Liver (tissue), 9 donors: ENCODE measurements around the gene TUBA4A. TPM values are rescaled to one million over a fixed set of nuclear protein-coding genes. Genes with fewer than 3 reads are reported as not detected.

Experiments used
- DNase-seq: peaks from one replicate; pipeline ENCODE4 v3.0.0-alpha.2; 2017; ENCODE audit warnings: low spot score
- H3K27ac ChIP-seq, 2 donors: one replicate each; pipeline ENCODE4 v1.7.0; 2013; ENCODE audit warnings: inconsistent platforms in 2 of 2, low read length in 2 of 2, control low read depth in 1 of 2, low read depth in 1 of 2, mild to moderate bottlenecking in 1 of 2
- H3K27me3 ChIP-seq, 4 donors: one replicate each; pipeline versions ENCODE4 v1.6.1 to v1.7.0; 2013; ENCODE audit warnings: low read length in 3 of 4, inconsistent platforms in 1 of 4, mild to moderate bottlenecking in 1 of 4, moderate library complexity in 1 of 4; ENCODE audit not compliant: control insufficient read depth in 4 of 4, insufficient read depth in 4 of 4
- H3K36me3 ChIP-seq, 4 donors: one replicate each; pipeline versions ENCODE4 v1.6.1 to v1.7.0; 2013; ENCODE audit warnings: low read length in 3 of 4, mild to moderate bottlenecking in 3 of 4, low read depth in 1 of 4, moderate library complexity in 1 of 4; ENCODE audit not compliant: control insufficient read depth in 4 of 4, insufficient read depth in 3 of 4
- H3K4me1 ChIP-seq, 4 donors: one replicate each; pipeline versions ENCODE4 v1.6.1 to v1.7.0; 2013; ENCODE audit warnings: low read length in 3 of 4, mild to moderate bottlenecking in 3 of 4, moderate library complexity in 1 of 4; ENCODE audit not compliant: control insufficient read depth in 4 of 4, insufficient read depth in 4 of 4
- H3K4me3 ChIP-seq, 3 donors: one replicate each; pipeline versions ENCODE4 v1.6.1 to v1.7.0; 2013; ENCODE audit warnings: low read length in 3 of 3, control low read depth in 1 of 3, low read depth in 1 of 3, mild to moderate bottlenecking in 1 of 3
- H3K9ac ChIP-seq, 2 donors: one replicate each; pipeline ENCODE4 v1.7.0; 2013; ENCODE audit warnings: low read length in 2 of 2, mild to moderate bottlenecking in 2 of 2, moderate library complexity in 2 of 2, control low read depth in 1 of 2, low read depth in 1 of 2
- H3K9me3 ChIP-seq, 4 donors: one replicate each; pipeline versions ENCODE4 v1.6.1 to v1.7.0; 2013; ENCODE audit warnings: low read length in 3 of 4; ENCODE audit not compliant: control insufficient read depth in 4 of 4
- EGR1 ChIP-seq, 2 donors: IDR thresholded peaks; 2 replicates each; pipeline ENCODE4 v1.6.1; 2016 to 2018; ENCODE audit warnings: antibody characterized with exemption in 2 of 2, low read depth in 2 of 2
- FOXA1 ChIP-seq: IDR thresholded peaks from 2 replicates; pipeline ENCODE4 v1.6.1; 2016; ENCODE audit warnings: antibody characterized with exemption
- FOXA2 ChIP-seq: IDR thresholded peaks from 2 replicates; pipeline ENCODE4 v1.6.1; 2016; ENCODE audit warnings: antibody characterized with exemption
- GABPA ChIP-seq, 2 donors: IDR thresholded peaks in 1 of 2; conservative IDR thresholded peaks in 1 of 2; 2 replicates each; pipeline ENCODE4 v1.6.1; 2016; ENCODE audit warnings: antibody characterized with exemption in 2 of 2, mild to moderate bottlenecking in 1 of 2, moderate library complexity in 1 of 2
- HNF4A ChIP-seq, 2 donors: conservative IDR thresholded peaks; 2 replicates each; pipeline ENCODE4 v1.6.1; 2016; ENCODE audit warnings: antibody characterized with exemption in 2 of 2, mild to moderate bottlenecking in 2 of 2
- HNF4G ChIP-seq: IDR thresholded peaks from 2 replicates; pipeline ENCODE4 v1.6.1; 2016; ENCODE audit warnings: antibody characterized with exemption
- JUND ChIP-seq, 2 donors: IDR thresholded peaks; 2 replicates each; pipeline ENCODE4 v1.6.1; 2016; ENCODE audit warnings: antibody characterized with exemption in 2 of 2
- NR2F2 ChIP-seq: IDR thresholded peaks from 2 replicates; pipeline ENCODE4 v1.6.1; 2016; ENCODE audit warnings: antibody characterized with exemption
- RAD21 ChIP-seq, 2 donors: IDR thresholded peaks; 2 replicates each; pipeline ENCODE4 v1.6.1; 2016; ENCODE audit warnings: antibody characterized with exemption in 2 of 2, mild to moderate bottlenecking in 2 of 2
- RXRA ChIP-seq, 2 donors: IDR thresholded peaks; 2 replicates each; pipeline ENCODE4 v1.6.1; 2017 to 2018; ENCODE audit warnings: antibody characterized with exemption in 2 of 2, mild to moderate bottlenecking in 1 of 2
- SP1 ChIP-seq: IDR thresholded peaks from 2 replicates; pipeline ENCODE4 v1.6.1; 2018; ENCODE audit warnings: antibody characterized with exemption, mild to moderate bottlenecking
- TAF1 ChIP-seq: conservative IDR thresholded peaks from 2 replicates; pipeline ENCODE4 v1.6.1; 2016; ENCODE audit warnings: antibody characterized with exemption, mild to moderate bottlenecking
- YY1 ChIP-seq: IDR thresholded peaks from 2 replicates; pipeline ENCODE4 v1.6.1; 2016; ENCODE audit warnings: antibody characterized with exemption, mild to moderate bottlenecking
- WGBS: extraction: QIAGEN DNeasy Blood & Tissue Kit; methylation state at CpG from one replicate; pipeline ENCODE4 v1.1.7; 2013; 5-methylcytosine and 5-hydroxymethylcytosine counted together
- polyA plus RNA-seq, 2 donors: library from polyadenylated mRNA; stranded (reverse) in 1 of 2; unstranded in 1 of 2; fragments of 200-250 nt in 1 of 2; fragments of >200 nt in 1 of 2; fragmentation: Nextera tagmentation in 1 of 2; extraction: Ambion mirVana in 1 of 2; gene quantifications; one replicate each; pipeline versions ENCODE4 v1.2.1 to v1.2.3, GENCODE V29; 2013 to 2015
- total RNA-seq, 2 donors: library from RNA; depleted of rRNA; stranded (reverse); fragments of >200 nt; gene quantifications; one replicate each; pipeline ENCODE4 v1.2.3, GENCODE V29; 2014
- TF ChIP-seq, protein P1 (sequence below): fragments of 150-350 bp; IDR thresholded peaks from 2 replicates; pipeline ENCODE4 v1.5.1; 2017; ENCODE audit warnings: improper control_type of control experiment, low read depth, low read length; ENCODE audit not compliant: missing input control
- TF ChIP-seq, protein P2 (sequence below): IDR thresholded peaks from 2 replicates; pipeline ENCODE4 v1.6.1; 2016; ENCODE audit warnings: antibody characterized with exemption
- TF ChIP-seq, protein P3 (sequence below): IDR thresholded peaks from 2 replicates; pipeline ENCODE4 v1.6.1; 2016; ENCODE audit warnings: antibody characterized with exemption, mild to moderate bottlenecking
- TF ChIP-seq, protein P4 (sequence below): IDR thresholded peaks from 2 replicates; pipeline ENCODE4 v1.6.1; 2016; ENCODE audit warnings: antibody characterized with exemption
- TF ChIP-seq, protein P5 (sequence below): IDR thresholded peaks from 2 replicates; pipeline ENCODE4 v1.6.1; 2016; ENCODE audit warnings: antibody characterized with exemption
- donor health status: healthy.
- donor health status: healthy.
- donor health status: healthy.
- donor health status: healthy.
- donor health status: healthy.

TUBA4A gene
- total and polyA plus RNA-seq, 4 donors, result 16.2 to 63.1 (median 31.6) TPM

DNA sequence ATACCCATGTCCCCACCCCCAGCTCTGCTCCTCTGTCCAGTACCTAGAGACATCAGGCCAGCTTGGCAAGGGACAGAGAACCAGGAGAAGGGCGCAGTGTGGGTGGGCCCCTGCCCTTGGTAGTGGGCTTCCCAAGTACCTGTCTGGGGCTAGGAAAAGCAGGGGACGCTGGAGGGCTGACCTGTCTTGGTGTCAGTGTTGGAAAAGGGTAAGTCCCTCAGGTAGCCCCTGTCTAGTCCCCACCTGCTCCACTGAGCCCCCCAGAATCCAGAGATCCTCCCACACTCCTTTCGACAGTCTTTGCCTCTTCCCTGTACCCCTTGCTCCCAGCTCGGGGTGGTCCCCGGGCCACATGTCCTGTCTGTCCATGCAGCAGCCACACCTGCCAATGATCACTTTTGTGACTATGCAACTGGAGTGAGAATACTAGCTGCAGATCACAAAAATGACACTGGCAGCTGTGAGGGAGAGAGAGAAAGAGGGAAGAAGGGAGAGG, 40.1 kb upstream of the TUBA4A start:
- 90% methylated on average over 5 of the region's 5 CpGs for WGBS
- no peaks in the 10 kb centered on the region for H3K27me3 ChIP-seq
- no peaks in the 10 kb centered on the region for H3K9me3 ChIP-seq
- H3K27ac ChIP-seq, result no peak overlapping the region
- DNase-seq, result no peak
- H3K9ac ChIP-seq, result no peak overlapping the region
- H3K4me3 ChIP-seq, result no peak overlapping the region
- no peaks in the 10 kb centered on the region for H3K36me3 ChIP-seq
- no peak for TF ChIP-seq JUND (IDR thresholded peaks at IDR 0.05)
- no peak for TF ChIP-seq FOXA2
- TF ChIP-seq EGR1 (IDR thresholded peaks at IDR 0.05; ENCODE audit: low read depth in 2 of 2), result no peak
- TF ChIP-seq, protein P1, sequence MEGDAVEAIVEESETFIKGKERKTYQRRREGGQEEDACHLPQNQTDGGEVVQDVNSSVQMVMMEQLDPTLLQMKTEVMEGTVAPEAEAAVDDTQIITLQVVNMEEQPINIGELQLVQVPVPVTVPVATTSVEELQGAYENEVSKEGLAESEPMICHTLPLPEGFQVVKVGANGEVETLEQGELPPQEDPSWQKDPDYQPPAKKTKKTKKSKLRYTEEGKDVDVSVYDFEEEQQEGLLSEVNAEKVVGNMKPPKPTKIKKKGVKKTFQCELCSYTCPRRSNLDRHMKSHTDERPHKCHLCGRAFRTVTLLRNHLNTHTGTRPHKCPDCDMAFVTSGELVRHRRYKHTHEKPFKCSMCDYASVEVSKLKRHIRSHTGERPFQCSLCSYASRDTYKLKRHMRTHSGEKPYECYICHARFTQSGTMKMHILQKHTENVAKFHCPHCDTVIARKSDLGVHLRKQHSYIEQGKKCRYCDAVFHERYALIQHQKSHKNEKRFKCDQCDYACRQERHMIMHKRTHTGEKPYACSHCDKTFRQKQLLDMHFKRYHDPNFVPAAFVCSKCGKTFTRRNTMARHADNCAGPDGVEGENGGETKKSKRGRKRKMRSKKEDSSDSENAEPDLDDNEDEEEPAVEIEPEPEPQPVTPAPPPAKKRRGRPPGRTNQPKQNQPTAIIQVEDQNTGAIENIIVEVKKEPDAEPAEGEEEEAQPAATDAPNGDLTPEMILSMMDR, result no peak
- TF ChIP-seq, protein P2, sequence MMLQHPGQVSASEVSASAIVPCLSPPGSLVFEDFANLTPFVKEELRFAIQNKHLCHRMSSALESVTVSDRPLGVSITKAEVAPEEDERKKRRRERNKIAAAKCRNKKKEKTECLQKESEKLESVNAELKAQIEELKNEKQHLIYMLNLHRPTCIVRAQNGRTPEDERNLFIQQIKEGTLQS, result no peak
- TF ChIP-seq YY1, result no peak
- TF ChIP-seq HNF4G, result no peak
- TF ChIP-seq, protein P3, sequence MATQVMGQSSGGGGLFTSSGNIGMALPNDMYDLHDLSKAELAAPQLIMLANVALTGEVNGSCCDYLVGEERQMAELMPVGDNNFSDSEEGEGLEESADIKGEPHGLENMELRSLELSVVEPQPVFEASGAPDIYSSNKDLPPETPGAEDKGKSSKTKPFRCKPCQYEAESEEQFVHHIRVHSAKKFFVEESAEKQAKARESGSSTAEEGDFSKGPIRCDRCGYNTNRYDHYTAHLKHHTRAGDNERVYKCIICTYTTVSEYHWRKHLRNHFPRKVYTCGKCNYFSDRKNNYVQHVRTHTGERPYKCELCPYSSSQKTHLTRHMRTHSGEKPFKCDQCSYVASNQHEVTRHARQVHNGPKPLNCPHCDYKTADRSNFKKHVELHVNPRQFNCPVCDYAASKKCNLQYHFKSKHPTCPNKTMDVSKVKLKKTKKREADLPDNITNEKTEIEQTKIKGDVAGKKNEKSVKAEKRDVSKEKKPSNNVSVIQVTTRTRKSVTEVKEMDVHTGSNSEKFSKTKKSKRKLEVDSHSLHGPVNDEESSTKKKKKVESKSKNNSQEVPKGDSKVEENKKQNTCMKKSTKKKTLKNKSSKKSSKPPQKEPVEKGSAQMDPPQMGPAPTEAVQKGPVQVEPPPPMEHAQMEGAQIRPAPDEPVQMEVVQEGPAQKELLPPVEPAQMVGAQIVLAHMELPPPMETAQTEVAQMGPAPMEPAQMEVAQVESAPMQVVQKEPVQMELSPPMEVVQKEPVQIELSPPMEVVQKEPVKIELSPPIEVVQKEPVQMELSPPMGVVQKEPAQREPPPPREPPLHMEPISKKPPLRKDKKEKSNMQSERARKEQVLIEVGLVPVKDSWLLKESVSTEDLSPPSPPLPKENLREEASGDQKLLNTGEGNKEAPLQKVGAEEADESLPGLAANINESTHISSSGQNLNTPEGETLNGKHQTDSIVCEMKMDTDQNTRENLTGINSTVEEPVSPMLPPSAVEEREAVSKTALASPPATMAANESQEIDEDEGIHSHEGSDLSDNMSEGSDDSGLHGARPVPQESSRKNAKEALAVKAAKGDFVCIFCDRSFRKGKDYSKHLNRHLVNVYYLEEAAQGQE, result no peak
- no peak for TF ChIP-seq GABPA (IDR thresholded peaks at IDR 0.05 in 1 of 2, conservative IDR thresholded peaks at IDR 0.05 in 1 of 2)
- no peak for TF ChIP-seq HNF4A (conservative IDR thresholded peaks at IDR 0.05)
- no peak for TF ChIP-seq RAD21 (IDR thresholded peaks at IDR 0.05)
- TF ChIP-seq, protein P4, sequence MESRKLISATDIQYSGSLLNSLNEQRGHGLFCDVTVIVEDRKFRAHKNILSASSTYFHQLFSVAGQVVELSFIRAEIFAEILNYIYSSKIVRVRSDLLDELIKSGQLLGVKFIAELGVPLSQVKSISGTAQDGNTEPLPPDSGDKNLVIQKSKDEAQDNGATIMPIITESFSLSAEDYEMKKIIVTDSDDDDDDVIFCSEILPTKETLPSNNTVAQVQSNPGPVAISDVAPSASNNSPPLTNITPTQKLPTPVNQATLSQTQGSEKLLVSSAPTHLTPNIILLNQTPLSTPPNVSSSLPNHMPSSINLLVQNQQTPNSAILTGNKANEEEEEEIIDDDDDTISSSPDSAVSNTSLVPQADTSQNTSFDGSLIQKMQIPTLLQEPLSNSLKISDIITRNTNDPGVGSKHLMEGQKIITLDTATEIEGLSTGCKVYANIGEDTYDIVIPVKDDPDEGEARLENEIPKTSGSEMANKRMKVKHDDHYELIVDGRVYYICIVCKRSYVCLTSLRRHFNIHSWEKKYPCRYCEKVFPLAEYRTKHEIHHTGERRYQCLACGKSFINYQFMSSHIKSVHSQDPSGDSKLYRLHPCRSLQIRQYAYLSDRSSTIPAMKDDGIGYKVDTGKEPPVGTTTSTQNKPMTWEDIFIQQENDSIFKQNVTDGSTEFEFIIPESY, result no peak
- no peak for TF ChIP-seq SP1
- TF ChIP-seq RXRA (IDR thresholded peaks at IDR 0.05), result no peak
- TF ChIP-seq, protein P5, sequence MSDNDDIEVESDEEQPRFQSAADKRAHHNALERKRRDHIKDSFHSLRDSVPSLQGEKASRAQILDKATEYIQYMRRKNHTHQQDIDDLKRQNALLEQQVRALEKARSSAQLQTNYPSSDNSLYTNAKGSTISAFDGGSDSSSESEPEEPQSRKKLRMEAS, result no peak
- no peak for TF ChIP-seq FOXA1
- no peak for TF ChIP-seq NR2F2
- no peak for TF ChIP-seq TAF1
- peaks cover 0 to 5% (median 4%) of the 10 kb centered on the region in 4 donors for H3K4me1 ChIP-seq
